HG02870 (cell line): ENCODE measurements around the gene TMEM175.

ENCODE experiments used
- ATAC-seq: cut with Tn5 transposase; IDR thresholded peaks from one replicate; pipeline ENCODE4 v1.9.1; 2021; ENCODE audit warnings: mild to moderate bottlenecking, moderate library complexity; ENCODE audit not compliant: unreplicated experiment

TMEM175 gene

GRCh38 chr4:958314-958665 lies 26.0 kb downstream of the TMEM175 start:
- no peak for ATAC-seq

GRCh38 chr4:958696-959337 lies 26.6 kb downstream of the TMEM175 start:
- no peak for ATAC-seq

GRCh38 chr4:959338-960139 lies 27.3 kb downstream of the TMEM175 start:
- no peak for ATAC-seq

GRCh38 chr4:960140-960635 lies 27.9 kb downstream of the TMEM175 start:
- no peak for ATAC-seq

- no peak for ATAC-seq
Measured at GRCh38 chr4:960636-961350, 28.5 kb downstream of the TMEM175 start.

GRCh38 chr4:961351-962230 lies 29.3 kb downstream of the TMEM175 start:
- no peak for ATAC-seq

- no peak for ATAC-seq
Measured at GRCh38 chr4:962231-963208, 30.3 kb downstream of the TMEM175 start.

- ATAC-seq, result no peak
Measured at GRCh38 chr4:963276-964225, 31.3 kb downstream of the TMEM175 start.

- no peak for ATAC-seq
Measured at GRCh38 chr4:964346-965025, 32.2 kb downstream of the TMEM175 start.

GRCh38 chr4:965048-965765 lies 32.9 kb downstream of the TMEM175 start:
- no peak for ATAC-seq

- ATAC-seq, result no peak
Measured at GRCh38 chr4:965766-966134, 33.5 kb downstream of the TMEM175 start.

- no peak for ATAC-seq
Measured at GRCh38 chr4:966266-967112, 34.2 kb downstream of the TMEM175 start.

GRCh38 chr4:967113-968104 lies 35.1 kb downstream of the TMEM175 start:
- no peak for ATAC-seq

- ATAC-seq, result no peak
Measured at GRCh38 chr4:968221-968620, 36.0 kb downstream of the TMEM175 start.
